AG09319 (cell line): ENCODE measurements around the gene CCDC170.

ENCODE experiments used
- DNase-seq: peaks from one replicate; pipeline ENCODE4 v3.0.0-alpha.2; 2010; ENCODE audit warnings: low read depth; ENCODE audit errors: extremely low read depth
- CTCF ChIP-seq: IDR thresholded peaks from 2 replicates; pipeline ENCODE4 v1.5.1; 2011; ENCODE audit warnings: low read depth, mild to moderate bottlenecking, inconsistent platforms, low read length, moderate library complexity

The CCDC170 gene

GRCh38 chr6:151548201-151548600, 54.4 kb downstream of the CCDC170 start:
- TF ChIP-seq CTCF, result no peak
- DNase-seq, result no peak

- no peak for DNase-seq
- no peak for TF ChIP-seq CTCF
Observed at GRCh38 chr6:151549790-151550189, 56.0 kb downstream of the CCDC170 start.

- TF ChIP-seq CTCF, result no peak
- DNase-seq, result no peak
Observed at GRCh38 chr6:151550618-151551017, 56.8 kb downstream of the CCDC170 start.

- no peak for DNase-seq
- no peak for TF ChIP-seq CTCF
Observed at GRCh38 chr6:151551223-151551857, 57.5 kb downstream of the CCDC170 start.

- DNase-seq, result no peak
- TF ChIP-seq CTCF, result no peak
Observed at GRCh38 chr6:151553416-151554165, 59.8 kb downstream of the CCDC170 start.

- no peak for TF ChIP-seq CTCF
- DNase-seq, result no peak
Observed at GRCh38 chr6:151561238-151561637, 67.4 kb downstream of the CCDC170 start.

GRCh38 chr6:151564654-151565053, 70.8 kb downstream of the CCDC170 start:
- no peak for DNase-seq
- no peak for TF ChIP-seq CTCF
